DMS153 treated with DMSO at 0.1 percent for 48 hours (cell line): ENCODE data around the gene ATE1.
"Not testable (repeated sequence)": the region's sequence is repeated elsewhere in the genome, so short reads cannot be mapped to it uniquely, and the experiment has no call there.

ENCODE experiments used
- DNase-seq: peaks from one replicate; lab custom pipeline; 2025; ENCODE audit not compliant: unreplicated experiment; lab: John Stamatoyannopoulos, UW

The ATE1 gene

DNA sequence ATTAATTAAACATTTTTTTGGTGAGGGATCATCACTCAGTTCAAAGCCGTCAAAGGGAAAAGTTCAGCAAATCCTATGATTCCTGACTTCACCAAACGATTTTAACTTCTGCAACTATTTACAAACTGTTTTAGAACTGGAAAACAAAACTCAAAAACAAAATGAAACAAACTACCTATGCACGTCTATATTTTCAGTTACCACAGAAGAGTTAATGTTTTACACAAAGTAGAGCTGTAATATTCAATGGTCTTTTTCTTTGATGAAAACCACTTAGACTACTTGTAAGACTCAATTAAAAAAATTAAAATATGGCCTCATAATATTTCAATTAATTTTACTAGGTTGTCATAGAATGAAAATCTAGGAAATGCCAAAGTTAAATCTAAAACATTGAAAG, 131.5 kb downstream of the ATE1 start:
- DNase-seq = no peak

DNA sequence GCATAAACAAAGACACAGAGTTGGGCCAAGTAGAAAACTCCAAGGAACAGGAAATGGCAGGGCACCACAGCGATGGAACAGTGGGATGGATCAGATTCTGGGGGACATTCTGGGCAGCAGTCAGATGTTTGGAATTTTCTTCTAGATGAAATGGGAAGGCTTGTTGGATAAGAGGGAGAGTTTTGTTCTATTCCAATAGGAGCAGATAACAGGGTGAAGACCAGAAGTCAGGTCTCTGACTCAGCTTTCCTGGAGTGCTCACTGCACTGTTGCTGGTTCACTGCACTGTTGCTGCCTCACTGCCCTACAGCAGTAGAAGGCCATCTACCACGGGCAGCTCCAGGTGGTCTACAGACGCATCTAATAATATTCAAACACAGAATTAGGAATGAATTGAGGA, 135.6 kb downstream of the ATE1 start:
- DNase-seq = no peak

DNA sequence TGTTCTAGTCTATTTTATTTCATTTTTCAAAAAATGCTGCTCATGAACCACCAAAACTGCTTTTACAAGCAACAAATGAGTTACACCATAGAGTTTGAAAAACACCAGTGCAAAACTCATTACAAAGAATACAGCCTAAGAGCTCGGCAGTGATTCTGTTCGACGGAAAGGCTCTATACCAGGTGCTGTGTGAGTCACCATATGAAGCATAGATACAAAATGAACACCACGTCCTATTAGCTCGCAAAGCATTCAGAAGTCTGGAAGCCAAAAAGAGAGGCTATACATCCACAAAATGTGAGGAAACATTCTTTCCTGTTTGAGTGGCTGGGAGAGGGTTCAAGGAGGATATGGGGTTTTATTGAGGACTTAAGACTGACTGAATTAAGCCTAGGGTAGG, 136.1 kb downstream of the ATE1 start:
- DNase-seq = no peak

DNA sequence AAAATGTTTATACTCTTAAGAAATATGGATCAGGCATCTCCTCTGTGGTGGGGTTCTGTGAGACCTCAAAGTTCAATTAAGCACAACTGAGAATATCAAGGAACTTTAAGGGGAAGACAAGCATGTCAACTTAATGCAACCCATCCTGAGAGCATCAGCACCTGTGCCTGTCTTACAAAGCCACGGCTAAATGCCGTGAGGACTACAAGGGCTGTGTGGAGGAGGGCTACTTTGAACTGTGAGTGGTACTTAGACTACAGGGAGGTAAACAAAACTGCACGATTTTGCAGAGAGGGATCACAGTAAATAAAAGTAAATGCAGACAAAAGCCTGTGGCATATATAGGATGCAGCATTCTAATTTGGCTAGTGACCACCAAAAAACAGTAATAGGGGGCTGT, 139.1 kb downstream of the ATE1 start:
- peak; percentile 7 for DNase-seq

DNA sequence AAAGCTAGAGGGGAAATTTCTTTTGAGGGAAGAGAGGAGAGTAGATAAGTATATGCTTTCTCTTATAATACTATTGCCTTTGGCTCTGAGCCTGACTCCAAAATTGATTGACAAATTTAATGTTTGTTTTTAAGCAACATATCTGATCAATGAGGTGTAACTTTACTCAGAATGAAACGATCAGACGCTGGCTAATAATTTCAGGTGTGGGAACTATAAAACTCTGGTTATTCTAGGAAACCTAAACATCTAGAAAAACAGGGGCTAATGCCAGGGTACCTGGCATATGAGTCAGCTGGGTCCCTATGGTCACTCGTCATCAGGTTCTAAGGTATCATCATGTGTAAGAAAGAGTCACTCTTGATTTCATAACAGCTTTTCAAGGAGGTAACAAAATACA, 139.7 kb downstream of the ATE1 start:
- no peak for DNase-seq

GRCh38 chr10:121787169-121787568, 140.7 kb downstream of the ATE1 start:
- no peak for DNase-seq

DNA sequence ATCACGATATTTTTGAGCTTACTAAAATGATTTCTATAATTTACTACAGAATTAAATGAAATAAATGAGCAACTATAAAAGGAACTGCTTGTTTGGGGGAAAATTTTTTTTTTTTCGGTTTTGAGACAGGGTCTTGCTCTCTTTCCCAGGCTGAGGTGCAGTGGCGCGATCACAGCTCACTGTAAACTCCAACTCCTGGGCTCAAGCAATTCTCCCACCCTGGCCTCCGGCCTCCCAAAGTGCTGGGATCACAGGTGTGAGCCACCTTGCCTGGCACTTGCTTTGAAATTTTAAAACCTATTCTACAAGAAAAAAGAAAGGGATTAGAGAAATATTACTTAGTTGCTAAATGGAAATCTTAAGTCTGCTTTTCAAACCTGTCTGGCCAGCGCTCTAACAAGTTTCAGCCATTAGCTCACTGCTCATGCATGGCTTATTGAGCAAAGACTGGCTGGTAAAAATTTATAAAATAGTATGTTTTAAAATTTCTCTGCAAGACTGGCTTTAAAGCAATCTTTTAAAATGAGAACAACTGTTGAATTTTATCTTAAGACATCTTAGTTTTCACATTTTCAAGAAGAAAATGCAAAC, 144.0 kb downstream of the ATE1 start:
- DNase-seq = no peak

GRCh38 chr10:121781101-121781500, 146.7 kb downstream of the ATE1 start:
- no peak for DNase-seq

DNA sequence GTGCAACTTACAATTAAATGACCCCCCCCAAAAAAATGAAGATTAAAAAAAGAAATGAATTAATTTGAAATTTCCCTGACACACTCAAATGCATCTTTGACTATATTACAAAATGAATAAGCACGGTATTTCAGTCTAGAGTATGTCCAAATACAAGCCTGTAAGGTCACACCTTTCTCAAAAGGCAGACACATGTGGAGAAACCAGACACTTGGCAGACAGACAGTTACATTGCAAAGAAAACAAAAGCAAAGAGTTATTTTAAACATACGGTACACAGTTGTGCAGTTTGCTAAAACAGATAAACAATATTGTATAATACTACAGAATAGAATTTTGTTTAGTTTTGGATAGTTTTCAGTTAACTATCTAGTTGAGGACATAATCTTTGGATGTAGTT, 153.0 kb downstream of the ATE1 start:
- DNase-seq = no peak

- no peak for DNase-seq
Measured at GRCh38 chr10:121774404-121774803, 153.4 kb downstream of the ATE1 start.

- no peak for DNase-seq
Measured at GRCh38 chr10:121772884-121773283, 154.9 kb downstream of the ATE1 start.

GRCh38 chr10:121772406-121772805, 155.4 kb downstream of the ATE1 start:
- DNase-seq = no peak

DNA sequence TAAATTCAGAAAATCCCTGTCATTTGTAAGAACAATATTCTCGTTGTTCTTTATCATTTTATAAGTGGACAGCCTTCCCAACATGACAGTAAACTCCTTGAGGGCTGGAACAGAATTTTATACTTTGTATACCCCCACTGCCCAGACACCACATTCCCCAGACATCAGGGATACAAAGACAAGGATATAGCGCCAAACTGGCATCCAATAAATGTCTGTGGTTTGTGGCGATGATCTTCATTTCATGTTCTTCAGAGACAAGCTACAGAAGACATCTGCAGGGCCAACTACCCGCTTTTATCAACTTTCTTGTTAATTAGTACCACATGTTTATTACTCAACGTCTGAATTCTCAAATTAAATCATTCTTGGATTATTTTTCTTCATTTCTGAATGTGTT, 155.9 kb downstream of the ATE1 start:
- DNase-seq = no peak

DNA sequence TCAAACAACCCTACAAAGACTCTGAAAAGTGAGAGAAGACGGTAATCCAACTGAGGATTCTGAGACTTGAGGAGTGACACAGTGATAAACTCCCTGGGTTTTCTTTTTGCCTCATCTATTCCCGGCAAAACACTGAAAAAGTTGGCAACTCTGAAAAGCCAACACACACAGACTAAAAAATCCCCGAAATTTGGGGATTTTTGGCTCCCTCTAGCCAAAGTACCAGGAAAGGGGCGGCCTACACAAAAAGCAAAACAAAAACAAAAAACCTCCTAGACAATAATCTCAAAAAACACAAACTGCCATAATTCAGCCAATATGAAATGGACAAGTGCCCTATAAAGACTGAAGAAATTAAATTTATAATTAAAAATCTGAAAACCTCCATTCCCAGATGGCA, 161.4 kb downstream of the ATE1 start:
- no peak for DNase-seq

DNA sequence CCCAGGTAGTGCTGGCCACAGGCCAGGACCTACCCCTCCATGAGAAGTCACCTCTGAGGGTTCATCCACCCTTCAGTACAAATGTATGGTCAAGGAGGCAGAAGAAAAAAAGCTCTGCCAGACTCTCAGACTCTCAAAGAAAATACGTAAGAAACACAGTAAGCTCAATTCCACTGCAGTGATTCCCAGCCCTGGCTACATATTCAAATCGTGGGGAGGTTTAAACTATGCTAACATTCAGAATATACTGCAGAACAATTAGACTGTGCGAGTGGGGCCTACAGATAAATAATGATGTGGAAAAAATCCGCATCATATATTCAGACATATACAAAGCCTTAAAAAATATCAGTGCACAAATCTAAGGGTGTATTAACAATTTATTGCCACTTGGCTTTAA, 162.6 kb downstream of the ATE1 start:
- DNase-seq = no peak

- DNase-seq = no peak
Measured at GRCh38 chr10:121764233-121764942, 163.4 kb downstream of the ATE1 start.

DNA sequence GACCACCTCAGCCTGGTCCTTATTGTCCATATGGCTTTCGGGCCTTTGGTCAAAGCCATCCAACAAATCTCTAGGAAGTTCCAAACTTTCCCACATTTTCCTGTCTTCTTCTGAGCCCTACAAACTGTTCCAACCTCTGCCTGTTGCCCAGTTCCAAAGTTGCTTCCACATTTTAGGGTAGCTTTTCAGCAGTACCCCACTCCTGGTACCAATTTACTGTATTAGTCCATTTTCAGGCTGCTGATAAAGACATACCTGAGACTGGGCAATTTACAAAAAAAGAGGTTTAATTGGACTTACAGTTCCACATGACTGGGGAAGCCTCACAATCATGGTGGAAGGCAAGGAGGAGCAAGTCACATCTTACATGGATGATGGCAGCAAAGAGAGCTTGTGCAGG, 170.6 kb downstream of the ATE1 start:
- not testable (repeated sequence) for DNase-seq

DNA sequence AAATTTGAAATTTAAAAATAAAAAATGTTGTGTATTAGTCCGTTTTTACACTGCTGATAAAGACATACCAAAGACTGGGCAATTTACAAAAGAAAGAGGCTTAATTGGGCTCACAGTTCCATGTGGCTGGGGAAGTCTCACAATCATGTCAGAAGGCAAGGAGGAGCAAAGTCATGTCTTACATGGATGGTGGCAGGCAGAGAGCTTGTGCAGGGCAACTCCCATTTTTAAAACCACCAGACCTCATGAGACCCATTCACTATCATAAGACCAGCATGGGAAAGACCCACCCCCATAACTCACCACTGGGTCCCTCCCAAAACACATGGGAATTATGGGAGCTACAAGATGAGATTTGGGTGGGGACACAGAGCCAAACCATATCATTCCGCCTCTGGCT, 172.3 kb downstream of the ATE1 start:
- not testable (repeated sequence) for DNase-seq

- no peak for DNase-seq
Measured at GRCh38 chr10:121754666-121755065, 173.2 kb downstream of the ATE1 start.

DNA sequence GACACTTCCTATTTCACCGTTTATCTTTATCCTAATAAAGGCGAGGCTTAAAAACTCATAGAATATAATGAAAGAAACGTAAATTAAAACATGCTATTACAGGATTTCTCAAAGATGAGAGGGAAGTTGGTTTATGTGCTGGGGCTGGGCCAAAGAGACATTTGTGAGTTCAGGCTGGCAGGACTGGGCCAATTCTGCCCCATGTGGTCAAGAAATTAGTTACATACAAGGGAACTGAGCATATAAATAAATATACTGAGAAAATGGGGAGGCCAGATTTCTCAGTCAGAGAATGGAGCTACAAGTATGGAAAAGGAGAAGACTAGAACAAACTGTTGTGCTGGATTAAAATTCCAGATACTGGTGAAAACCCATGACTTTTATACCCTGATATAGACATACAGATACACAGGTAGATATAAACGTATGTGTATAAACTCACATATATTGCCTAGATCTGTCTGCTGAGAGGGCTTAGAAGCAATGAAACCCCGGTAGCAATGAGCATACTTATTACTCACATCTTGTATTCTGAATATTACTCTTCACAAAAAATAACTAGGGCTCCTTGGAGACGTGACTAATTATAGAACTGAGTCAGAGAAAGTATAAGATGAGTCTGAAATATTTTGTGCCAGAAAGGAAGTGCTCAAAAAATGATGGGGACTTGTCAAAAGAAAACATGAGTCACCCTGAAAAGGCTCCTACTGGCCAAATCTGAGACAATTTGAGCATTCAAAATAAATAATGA, 173.9 kb downstream of the ATE1 start:
- no peak for DNase-seq

- DNase-seq = no peak
Measured at GRCh38 chr10:121751191-121751760, 176.6 kb downstream of the ATE1 start.

DNA sequence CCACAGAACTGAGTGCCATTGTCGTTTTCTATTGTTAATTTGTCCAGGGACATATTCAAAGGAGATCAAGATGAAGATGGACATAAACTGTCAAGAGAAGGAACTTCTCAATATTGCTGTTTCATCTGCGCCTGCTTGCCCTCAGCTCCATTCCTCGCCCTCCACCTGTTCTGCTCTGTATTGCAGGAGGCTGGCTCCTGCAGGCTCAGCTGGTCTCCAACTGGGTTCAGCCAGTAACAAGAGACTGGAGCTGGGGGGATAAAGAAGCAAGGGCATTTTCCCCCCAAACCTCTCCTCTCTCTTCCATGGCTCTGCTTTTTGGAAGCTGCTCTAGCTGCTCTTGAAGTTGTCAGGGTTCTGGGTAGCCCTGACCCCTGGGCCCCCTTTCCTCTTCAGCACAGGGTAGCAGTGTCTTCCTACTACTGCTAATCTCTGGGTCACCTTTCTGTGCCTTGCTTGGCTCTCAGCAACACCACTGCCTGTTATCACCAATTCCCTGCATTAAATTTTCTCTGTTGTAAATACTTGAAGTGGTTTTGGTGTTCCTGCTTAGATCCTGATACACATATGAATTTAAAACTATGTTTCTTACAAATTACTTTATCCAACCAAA, 180.6 kb downstream of the ATE1 start:
- DNase-seq = no peak
